ENCODE measurements around the gene ABCC6. TPM values are rescaled to one million over a fixed set of nuclear protein-coding genes. Genes with fewer than 3 reads are reported as not detected.
"Not testable (repeated sequence)": the region's sequence is repeated elsewhere in the genome, so short reads cannot be mapped to it uniquely, and the experiment has no call there.

Gene ABCC6
- total and polyA plus RNA-seq, 2 of the 13 experiments (the other 11 are each of a cell fraction or from before 2014, with no cell fraction given) = 82.4 to 105 TPM

- POLR2A ChIA-PET; H3K9ac ChIP-seq (ENCODE audit: insufficient read depth, low read depth, low read length); H3K9me3 ChIP-seq (ENCODE audit: low read length); BruUV-seq (replicated peaks); H3K4me3 ChIP-seq (replicated peaks in 1 of 3; ENCODE audit: insufficient read depth in 1 of 3, low read depth in 2 of 3, low read length in 3 of 3); ATAC-seq; CTCF ChIA-PET (ENCODE audit: low intra/inter-chr PET ratio, low total read pairs); in situ Hi-C loops (cut with HindIII; ENCODE audit: extremely low pct_ligation_motif_present, low pct_unique_long_range_greater_than_20kb); H3K27me3 ChIP-seq (ENCODE audit: control insufficient read depth in 1 of 2, insufficient read depth in 2 of 2, low read length in 2 of 2); H2AFZ ChIP-seq (ENCODE audit: low read length); H3K27ac ChIP-seq (ENCODE audit: extremely low read length, insufficient read depth, low read length); H3K4me2 ChIP-seq (ENCODE audit: low read depth, low read length); H4K20me1 ChIP-seq (ENCODE audit: insufficient read depth, low read length); H3K79me2 ChIP-seq (ENCODE audit: insufficient read depth, low read length); intact Hi-C loops (cut with micrococcal nuclease; ENCODE audit: unreplicated experiment); FAIRE-seq; DNase-seq (ENCODE audit: low spot score): not testable (repeated sequence)
- H3K36me3 ChIP-seq (replicated peaks in 1 of 2; ENCODE audit: control insufficient read depth in 1 of 2, insufficient read depth in 2 of 2, low read length in 2 of 2) = peaks cover 7 to 21% of the 10 kb centered on the region in 2 experiments
- H3K4me1 ChIP-seq (ENCODE audit: insufficient read depth, low read length) = peaks cover 47% of the 10 kb centered on the region
- TF ChIP-seq ZNF768 (CRISPR knock-in tag; IDR thresholded peaks at IDR 0.05) (peak; percentile 51; the same call in 1 of the 2 replicates), ZNF629 (CRISPR knock-in tag; conservative IDR thresholded peaks at IDR 0.05) (peak; percentile 63), ZKSCAN1 (IDR thresholded peaks at IDR 0.05; ENCODE audit: low read length) (peak; percentile 15; the same call in 1 of the 2 replicates), ZMYM3 (CRISPR knock-in tag; IDR thresholded peaks at IDR 0.05) (peak; percentile 52; the same call in 1 of the 2 replicates)
- 93% methylated on average over 1 of the region's 1 CpG for WGBS (ENCODE audit: low lambda C conversion rate)
These were observed 11.9 kb downstream of the ABCC6 start for GRCh38 chr16:16211404-16211803.

- peaks cover 9 to 23% of the 10 kb centered on the region in 2 experiments for H3K36me3 ChIP-seq (replicated peaks in 1 of 2; ENCODE audit: control insufficient read depth in 1 of 2, insufficient read depth in 2 of 2, low read length in 2 of 2)
- BruUV-seq (replicated peaks); H2AFZ ChIP-seq (ENCODE audit: low read length); H3K9ac ChIP-seq (ENCODE audit: insufficient read depth, low read depth, low read length); H3K4me3 ChIP-seq (replicated peaks in 1 of 3; ENCODE audit: insufficient read depth in 1 of 3, low read depth in 2 of 3, low read length in 3 of 3); H3K9me3 ChIP-seq (ENCODE audit: low read length); CTCF ChIA-PET (ENCODE audit: low intra/inter-chr PET ratio, low total read pairs); in situ Hi-C loops (cut with HindIII; ENCODE audit: extremely low pct_ligation_motif_present, low pct_unique_long_range_greater_than_20kb); FAIRE-seq; ATAC-seq; DNase-seq (ENCODE audit: low spot score); H3K4me2 ChIP-seq (ENCODE audit: low read depth, low read length); intact Hi-C loops (cut with micrococcal nuclease; ENCODE audit: unreplicated experiment); POLR2A ChIA-PET; H3K27me3 ChIP-seq (ENCODE audit: control insufficient read depth in 1 of 2, insufficient read depth in 2 of 2, low read length in 2 of 2); H4K20me1 ChIP-seq (ENCODE audit: insufficient read depth, low read length); H3K79me2 ChIP-seq (ENCODE audit: insufficient read depth, low read length); H3K27ac ChIP-seq (ENCODE audit: extremely low read length, insufficient read depth, low read length): not testable (repeated sequence)
- 96% methylated on average over 12 of the region's 12 CpGs for WGBS (ENCODE audit: low lambda C conversion rate)
- peaks cover 40% of the 10 kb centered on the region for H3K4me1 ChIP-seq (ENCODE audit: insufficient read depth, low read length)
These were observed 14.8 kb downstream of the ABCC6 start for GRCh38 chr16:16208461-16208860.

Data from HepG2 (cell line).